Measurements from ENCODE around the gene RPN1. TPM values are rescaled to one million over a fixed set of nuclear protein-coding genes. Genes with fewer than 3 reads are reported as not detected.

RPN1 gene
- total and polyA plus RNA-seq, 2 of the 13 experiments (the other 11 are each of a cell fraction or from before 2014, with no cell fraction given): 290 to 342 TPM

DNA sequence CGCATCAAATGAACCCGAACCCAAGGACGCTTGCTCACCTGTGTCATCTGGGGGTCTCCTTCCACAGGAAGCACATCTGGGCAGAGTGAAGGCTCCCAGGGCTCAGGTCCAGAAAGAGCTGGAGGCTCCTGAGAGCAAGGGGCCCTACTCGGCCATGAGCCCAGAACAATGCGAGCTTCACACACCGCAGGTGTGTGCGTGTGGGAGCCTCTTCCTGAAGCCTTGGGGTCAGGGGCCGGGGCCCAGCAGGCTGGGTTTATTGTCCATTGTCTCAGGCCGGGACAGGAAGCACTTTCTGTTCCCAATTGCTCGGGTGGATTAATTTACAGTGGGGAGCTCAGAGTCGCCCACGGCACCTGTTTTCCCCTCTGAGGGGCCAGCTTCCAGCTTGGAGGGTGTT lies 74.8 kb downstream of the RPN1 start (continued):
- TF ChIP-seq, protein P1, sequence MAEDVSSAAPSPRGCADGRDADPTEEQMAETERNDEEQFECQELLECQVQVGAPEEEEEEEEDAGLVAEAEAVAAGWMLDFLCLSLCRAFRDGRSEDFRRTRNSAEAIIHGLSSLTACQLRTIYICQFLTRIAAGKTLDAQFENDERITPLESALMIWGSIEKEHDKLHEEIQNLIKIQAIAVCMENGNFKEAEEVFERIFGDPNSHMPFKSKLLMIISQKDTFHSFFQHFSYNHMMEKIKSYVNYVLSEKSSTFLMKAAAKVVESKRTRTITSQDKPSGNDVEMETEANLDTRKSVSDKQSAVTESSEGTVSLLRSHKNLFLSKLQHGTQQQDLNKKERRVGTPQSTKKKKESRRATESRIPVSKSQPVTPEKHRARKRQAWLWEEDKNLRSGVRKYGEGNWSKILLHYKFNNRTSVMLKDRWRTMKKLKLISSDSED (CRISPR knock-in tag; IDR thresholded peaks at IDR 0.05): no peak
- TF ChIP-seq GZF1 (CRISPR knock-in tag; IDR thresholded peaks at IDR 0.05): no peak

DNA sequence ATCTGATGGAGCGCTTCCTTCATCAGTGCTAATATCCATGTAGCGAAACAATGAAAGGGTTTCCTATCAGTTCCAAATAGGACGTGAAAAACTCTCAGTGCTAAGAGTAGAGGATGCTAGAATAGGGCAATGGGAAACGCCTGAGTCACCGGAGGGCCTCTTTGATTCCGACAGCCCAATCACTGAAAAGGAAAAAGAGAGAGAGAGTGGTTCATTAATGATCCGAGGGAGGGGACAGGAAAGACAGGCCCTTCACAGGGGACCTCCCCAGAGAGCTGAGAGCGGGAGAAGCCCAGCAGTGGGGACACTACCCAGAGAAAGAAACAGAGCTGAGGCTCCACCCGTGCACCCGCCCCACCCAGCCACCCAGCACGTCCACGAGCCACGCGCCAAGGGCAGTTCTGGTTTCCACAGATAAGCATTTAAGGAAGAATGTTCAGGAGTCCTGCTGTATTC lies 76.9 kb downstream of the RPN1 start:
- Histone ChIP-seq H3K4me1 (ENCODE audit: insufficient read depth, low read length) (peaks cover 12% of the 10 kb centered on the region), H3K36me3 (replicated peaks in 1 of 2; ENCODE audit: control insufficient read depth in 1 of 2, insufficient read depth in 2 of 2, low read length in 2 of 2) (no peaks in the 10 kb centered on the region), H3K79me2 (ENCODE audit: insufficient read depth, low read length) (no peaks in the 10 kb centered on the region), H3K27me3 (ENCODE audit: control insufficient read depth in 1 of 2, insufficient read depth in 2 of 2, low read length in 2 of 2) (peaks cover 6 to 64% of the 10 kb centered on the region in 2 experiments; a peak in 4 of 5 replicates), H3K9ac (ENCODE audit: insufficient read depth, low read depth, low read length) (no peak overlapping the region), H3K4me2 (ENCODE audit: low read depth, low read length) (no peak overlapping the region), H3K9me3 (ENCODE audit: low read length) (no peaks in the 10 kb centered on the region), H3K27ac (ENCODE audit: extremely low read length, insufficient read depth, low read length) (no peak overlapping the region), H3K4me3 (replicated peaks in 1 of 3; ENCODE audit: insufficient read depth in 1 of 3, low read depth in 2 of 3, low read length in 3 of 3) (no peak overlapping the region), H2AFZ (ENCODE audit: low read length) (no peak overlapping the region), H4K20me1 (ENCODE audit: insufficient read depth, low read length) (no peaks in the 10 kb centered on the region)
- intact Hi-C loops (cut with micrococcal nuclease; ENCODE audit: unreplicated experiment): no loop called here
- ATAC-seq (no peak), FAIRE-seq (no peak), DNase-seq (ENCODE audit: low spot score) (no peak)
- in situ Hi-C loops (cut with HindIII; ENCODE audit: extremely low pct_ligation_motif_present, low pct_unique_long_range_greater_than_20kb): no loop called here
- ChIA-PET CTCF (ENCODE audit: low intra/inter-chr PET ratio, low total read pairs) (no interaction called here), POLR2A (no interaction called here)
- TF ChIP-seq POLR2G (IDR thresholded peaks at IDR 0.05; ENCODE audit: low read depth, low read length): no peak
- no peak for TF ChIP-seq RFX1 (IDR thresholded peaks at IDR 0.05)
- no peak for TF ChIP-seq ZNF354B (CRISPR knock-in tag; IDR thresholded peaks at IDR 0.05)
- TF ChIP-seq KLF16 (CRISPR knock-in tag; IDR thresholded peaks at IDR 0.05): no peak
- TF ChIP-seq, protein P2, sequence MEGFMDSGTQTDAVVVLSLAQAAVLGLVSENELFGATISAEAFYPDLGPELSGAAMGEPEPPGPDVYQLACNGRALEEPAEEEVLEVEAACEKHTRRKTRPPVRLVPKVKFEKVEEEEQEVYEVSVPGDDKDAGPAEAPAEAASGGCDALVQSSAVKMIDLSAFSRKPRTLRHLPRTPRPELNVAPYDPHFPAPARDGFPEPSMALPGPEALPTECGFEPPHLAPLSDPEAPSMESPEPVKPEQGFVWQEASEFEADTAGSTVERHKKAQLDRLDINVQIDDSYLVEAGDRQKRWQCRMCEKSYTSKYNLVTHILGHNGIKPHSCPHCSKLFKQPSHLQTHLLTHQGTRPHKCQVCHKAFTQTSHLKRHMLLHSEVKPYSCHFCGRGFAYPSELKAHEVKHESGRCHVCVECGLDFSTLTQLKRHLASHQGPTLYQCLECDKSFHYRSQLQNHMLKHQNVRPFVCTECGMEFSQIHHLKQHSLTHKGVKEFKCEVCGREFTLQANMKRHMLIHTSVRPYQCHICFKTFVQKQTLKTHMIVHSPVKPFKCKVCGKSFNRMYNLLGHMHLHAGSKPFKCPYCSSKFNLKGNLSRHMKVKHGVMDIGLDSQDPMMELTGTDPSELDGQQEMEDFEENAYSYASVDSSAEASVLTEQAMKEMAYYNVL (CRISPR knock-in tag; IDR thresholded peaks at IDR 0.05; ENCODE audit: borderline replicate concordance): no peak
- no peak for TF ChIP-seq SP5 (CRISPR knock-in tag; IDR thresholded peaks at IDR 0.05; ENCODE audit: borderline replicate concordance, low read depth)
- no TSS peak for BruUV-seq (replicated peaks)
- WGBS (ENCODE audit: low lambda C conversion rate): 43% methylated on average over 8 of the region's 14 CpGs

Data from HepG2 (cell line).